ENCODE measurements around the gene GIT1.

Gene GIT1

DNA sequence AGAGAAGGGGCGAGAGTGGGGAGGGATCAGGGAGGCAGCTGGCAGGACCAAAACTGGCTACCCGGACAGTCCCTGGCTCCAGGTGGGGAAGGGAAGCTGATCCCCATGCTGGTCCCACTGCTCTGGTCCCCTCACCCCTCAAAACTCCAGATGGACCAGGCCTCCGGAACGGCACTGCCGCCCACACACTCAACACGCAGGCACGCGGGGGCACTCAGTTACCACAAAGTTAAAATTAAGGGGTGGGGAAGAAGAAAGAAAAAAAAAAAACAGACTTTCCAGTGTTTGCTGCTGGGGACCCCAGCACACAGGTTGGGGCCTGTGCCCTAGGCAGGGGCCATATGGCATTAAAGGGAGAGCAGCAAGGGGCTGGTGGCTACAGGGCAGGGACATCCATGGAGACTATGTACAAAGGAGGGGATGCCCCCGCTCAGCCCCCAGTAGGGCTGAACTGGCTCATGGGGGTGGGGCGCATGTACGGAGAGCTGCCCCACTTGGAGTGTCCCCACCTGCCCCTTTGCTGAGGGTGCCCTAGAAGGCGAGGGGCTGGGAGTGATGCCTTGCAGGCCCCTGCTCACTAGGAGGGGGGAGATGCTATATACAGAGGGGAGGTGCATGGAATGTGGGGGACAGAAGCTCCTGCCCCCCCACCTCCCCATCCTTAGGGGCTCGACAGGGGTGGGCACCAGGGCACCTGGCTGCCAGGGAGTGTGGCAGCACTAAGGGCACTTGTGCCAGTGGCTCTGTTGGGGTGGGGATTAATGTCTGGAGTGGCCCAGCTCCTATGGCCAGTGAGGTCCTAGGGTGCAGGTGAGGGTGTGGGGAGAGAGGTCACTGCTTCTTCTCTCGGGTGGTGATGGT is 15.3 kb downstream of the GIT1 start:
- H3K9me3 ChIP-seq (ENCODE audit: insufficient read depth, low read depth, low read length), result no peaks in the 10 kb centered on the region
- peaks cover 29% of the 10 kb centered on the region for H3K27me3 ChIP-seq (ENCODE audit: insufficient read depth, low read length)
- 0 out of 2 replicates have a peak, but pooled peaks cover 6% of the 10 kb centered on the region for H3K4me1 ChIP-seq (ENCODE audit: insufficient read depth, low read length)
- no peak overlapping the region for H3K9ac ChIP-seq (ENCODE audit: low read depth, low read length)
- H3K27ac ChIP-seq (ENCODE audit: low read length), result no peak overlapping the region
- H3K36me3 ChIP-seq (ENCODE audit: insufficient read depth, low read depth, low read length), result peaks cover 44% of the 10 kb centered on the region
- H3K4me3 ChIP-seq (ENCODE audit: low read length), result no peak overlapping the region

GRCh38 chr17:29573558-29573869 is 15.9 kb downstream of the GIT1 start:
- Histone ChIP-seq H3K4me1 (ENCODE audit: insufficient read depth, low read length) (0 out of 2 replicates have a peak, but pooled peaks cover 7% of the 10 kb centered on the region), H3K9ac (ENCODE audit: low read depth, low read length) (no peak overlapping the region), H3K27ac (ENCODE audit: low read length) (no peak overlapping the region), H3K36me3 (ENCODE audit: insufficient read depth, low read depth, low read length) (peaks cover 41% of the 10 kb centered on the region), H3K4me3 (ENCODE audit: low read length) (no peak overlapping the region), H3K9me3 (ENCODE audit: insufficient read depth, low read depth, low read length) (no peaks in the 10 kb centered on the region), H3K27me3 (ENCODE audit: insufficient read depth, low read length) (peaks cover 33% of the 10 kb centered on the region)

DNA sequence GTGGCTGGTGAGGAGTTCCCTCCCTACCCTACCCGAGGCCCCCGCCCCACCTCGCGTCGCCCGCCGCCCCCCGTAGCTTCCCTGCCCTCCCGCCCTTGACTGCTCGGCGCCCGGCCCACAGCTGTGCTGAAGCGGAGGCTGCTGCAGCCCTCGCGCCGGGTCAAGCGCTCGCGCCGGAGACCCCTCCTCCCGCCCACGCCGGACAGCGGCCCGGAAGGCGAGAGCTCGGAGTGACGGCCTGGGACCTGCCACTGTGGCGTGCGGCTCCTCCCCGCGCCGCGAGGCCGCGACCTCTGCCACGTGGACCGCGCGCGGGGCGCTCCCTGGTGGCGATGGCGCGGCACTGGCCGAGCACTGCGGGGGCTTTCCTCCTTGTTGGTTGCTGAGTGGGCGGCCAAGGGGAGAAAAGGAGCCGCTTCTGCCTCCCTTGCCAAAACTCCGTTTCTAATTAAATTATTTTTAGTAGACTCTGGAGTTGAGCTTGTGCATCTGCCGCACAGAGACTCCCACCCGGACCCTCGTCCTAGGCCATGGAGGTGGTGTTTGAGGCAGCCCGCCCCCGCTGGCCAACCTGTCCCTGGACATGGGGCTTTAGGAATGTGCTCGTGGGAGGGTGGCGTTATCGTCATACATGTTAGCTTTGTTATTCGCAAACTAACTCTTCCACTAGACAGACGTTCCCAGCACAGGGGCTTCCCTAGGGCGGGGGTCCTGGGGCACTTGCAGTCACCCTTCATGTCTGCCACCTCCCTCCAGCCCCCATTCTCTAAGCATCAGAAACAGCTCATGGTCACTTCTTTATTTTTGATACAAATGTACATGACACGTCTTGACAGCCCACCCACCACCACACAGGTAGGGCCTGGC is 16.5 kb downstream of the GIT1 start:
- H3K4me3 ChIP-seq (ENCODE audit: low read length), result peak overlapping the region; percentile 38; the same call in 1 of the 2 replicates
- peaks cover 35% of the 10 kb centered on the region for H3K36me3 ChIP-seq (ENCODE audit: insufficient read depth, low read depth, low read length)
- H3K9ac ChIP-seq (ENCODE audit: low read depth, low read length), result no peak overlapping the region
- 0 out of 2 replicates have a peak, but pooled peaks cover 7% of the 10 kb centered on the region for H3K4me1 ChIP-seq (ENCODE audit: insufficient read depth, low read length)
- no peak overlapping the region for H3K27ac ChIP-seq (ENCODE audit: low read length)
- H3K9me3 ChIP-seq (ENCODE audit: insufficient read depth, low read depth, low read length), result no peaks in the 10 kb centered on the region
- H3K27me3 ChIP-seq (ENCODE audit: insufficient read depth, low read length), result peaks cover 37% of the 10 kb centered on the region

DNA sequence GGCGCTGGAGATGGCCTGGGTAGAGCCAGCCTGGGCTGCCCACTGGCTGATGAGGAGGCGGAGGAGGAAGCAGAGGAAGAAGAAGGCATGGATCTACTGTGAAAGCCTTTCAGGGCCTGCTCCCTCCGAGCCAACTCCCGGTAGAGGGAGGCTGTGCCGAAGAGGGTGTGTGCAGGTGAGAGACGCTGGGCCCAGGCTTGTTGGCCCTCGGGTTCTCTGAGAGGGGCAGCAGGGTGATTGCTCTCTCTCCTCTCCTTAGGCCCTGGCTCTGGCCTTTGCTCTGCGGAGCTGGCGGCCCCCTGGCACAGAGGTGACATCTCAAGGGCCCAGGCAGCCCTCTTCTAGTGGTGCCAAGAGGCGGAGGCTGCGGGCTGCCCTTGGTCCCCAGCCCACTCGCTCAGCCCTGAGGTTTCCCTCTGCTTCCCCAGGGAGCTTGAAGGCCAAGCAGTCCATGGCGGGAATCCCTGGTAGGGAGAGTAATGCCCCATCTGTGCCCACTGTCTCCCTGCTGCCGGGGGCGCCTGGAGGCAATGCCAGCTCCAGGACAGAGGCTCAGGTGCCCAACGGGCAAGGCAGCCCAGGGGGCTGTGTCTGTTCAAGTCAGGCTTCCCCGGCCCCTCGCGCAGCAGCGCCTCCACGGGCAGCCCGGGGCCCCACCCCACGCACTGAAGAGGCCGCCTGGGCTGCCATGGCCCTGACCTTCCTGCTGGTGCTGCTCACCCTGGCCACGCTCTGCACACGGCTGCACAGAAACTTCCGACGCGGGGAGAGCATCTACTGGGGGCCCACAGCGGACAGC is 17.4 kb downstream of the GIT1 start:
- Histone ChIP-seq H3K4me3 (ENCODE audit: low read length) (peak overlapping the region; percentile 38; the same call in 1 of the 2 replicates), H3K4me1 (ENCODE audit: insufficient read depth, low read length) (0 out of 2 replicates have a peak, but pooled peaks cover 7% of the 10 kb centered on the region), H3K27me3 (ENCODE audit: insufficient read depth, low read length) (peaks cover 45% of the 10 kb centered on the region), H3K9ac (ENCODE audit: low read depth, low read length) (no peak overlapping the region), H3K36me3 (ENCODE audit: insufficient read depth, low read depth, low read length) (peaks cover 27% of the 10 kb centered on the region), H3K27ac (ENCODE audit: low read length) (no peak overlapping the region), H3K9me3 (ENCODE audit: insufficient read depth, low read depth, low read length) (no peaks in the 10 kb centered on the region)

DNA sequence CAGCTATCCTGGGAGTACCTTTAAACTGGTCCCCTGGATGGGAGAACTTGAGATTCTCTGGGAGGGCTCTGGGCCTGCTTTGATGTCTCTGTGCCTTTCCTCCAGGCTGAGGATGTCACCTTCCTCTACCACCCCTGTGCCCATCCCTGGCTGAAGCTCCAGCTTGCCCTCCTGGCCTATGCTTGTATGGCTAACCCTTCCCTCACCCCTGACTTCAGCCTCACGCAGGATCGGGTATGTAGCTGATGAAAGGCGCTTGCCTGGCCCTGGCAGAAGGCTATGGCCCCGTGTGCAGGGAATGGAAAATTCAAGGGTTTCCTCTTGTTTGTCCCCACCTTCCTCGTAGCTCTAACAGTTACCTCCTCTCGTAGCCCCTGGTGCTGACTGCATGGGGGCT is 18.0 kb downstream of the GIT1 start:
- Histone ChIP-seq H3K9me3 (ENCODE audit: insufficient read depth, low read depth, low read length) (no peaks in the 10 kb centered on the region), H3K9ac (ENCODE audit: low read depth, low read length) (no peak overlapping the region), H3K4me3 (ENCODE audit: low read length) (no peak overlapping the region), H3K4me1 (ENCODE audit: insufficient read depth, low read length) (0 out of 2 replicates have a peak, but pooled peaks cover 7% of the 10 kb centered on the region), H3K27me3 (ENCODE audit: insufficient read depth, low read length) (peaks cover 51% of the 10 kb centered on the region), H3K27ac (ENCODE audit: low read length) (no peak overlapping the region), H3K36me3 (ENCODE audit: insufficient read depth, low read depth, low read length) (peaks cover 22% of the 10 kb centered on the region)

GRCh38 chr17:29570521-29570920 is 18.9 kb downstream of the GIT1 start:
- peaks cover 61% of the 10 kb centered on the region for H3K27me3 ChIP-seq (ENCODE audit: insufficient read depth, low read length)
- H3K9me3 ChIP-seq (ENCODE audit: insufficient read depth, low read depth, low read length), result no peaks in the 10 kb centered on the region
- peaks cover 13% of the 10 kb centered on the region for H3K36me3 ChIP-seq (ENCODE audit: insufficient read depth, low read depth, low read length)
- H3K4me3 ChIP-seq (ENCODE audit: low read length), result no peak overlapping the region
- H3K9ac ChIP-seq (ENCODE audit: low read depth, low read length), result no peak overlapping the region
- peaks cover 10% of the 10 kb centered on the region; the same call in 1 of the 2 replicates for H3K4me1 ChIP-seq (ENCODE audit: insufficient read depth, low read length)
- H3K27ac ChIP-seq (ENCODE audit: low read length), result no peak overlapping the region

DNA sequence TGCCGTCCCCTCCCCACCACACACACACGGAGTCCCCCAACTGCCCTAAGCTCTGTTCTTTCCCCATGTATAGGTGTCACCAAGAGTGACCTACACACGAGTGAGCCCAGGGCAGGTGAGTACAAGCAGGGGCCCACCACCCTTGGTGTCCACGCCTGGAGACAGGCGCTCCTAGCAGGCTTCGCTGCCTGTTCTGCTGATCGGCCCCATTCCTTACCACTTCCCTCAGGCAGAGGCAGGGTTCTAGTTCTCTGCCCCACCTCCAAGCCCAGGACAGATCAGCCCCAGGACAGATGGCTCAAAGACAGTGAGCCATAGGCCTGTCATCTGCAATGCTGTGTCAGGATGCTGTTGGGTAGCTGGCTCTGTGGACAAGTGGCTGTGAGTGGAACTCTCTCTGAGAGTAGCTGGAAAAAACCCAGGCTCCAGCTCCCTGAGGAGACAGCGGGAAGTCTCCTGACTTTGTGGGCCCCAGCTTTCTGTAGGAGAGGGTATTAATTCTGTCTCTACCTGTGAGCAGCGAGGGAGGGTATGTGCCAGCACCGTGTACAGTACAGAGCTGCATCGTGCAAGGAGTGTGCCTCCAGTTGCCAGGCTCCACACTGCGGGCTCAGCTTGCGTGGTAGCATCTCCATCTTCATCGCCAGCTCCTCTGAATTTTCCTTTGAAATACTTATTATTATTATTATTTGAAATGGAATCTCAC is 20.1 kb downstream of the GIT1 start:
- no peaks in the 10 kb centered on the region for H3K9me3 ChIP-seq (ENCODE audit: insufficient read depth, low read depth, low read length)
- H3K27ac ChIP-seq (ENCODE audit: low read length), result no peak overlapping the region
- peaks cover 3% of the 10 kb centered on the region for H3K36me3 ChIP-seq (ENCODE audit: insufficient read depth, low read depth, low read length)
- peak overlapping the region; percentile 87 for H3K4me3 ChIP-seq (ENCODE audit: low read length)
- peaks cover 13% of the 10 kb centered on the region; the same call in 1 of the 2 replicates for H3K4me1 ChIP-seq (ENCODE audit: insufficient read depth, low read length)
- H3K9ac ChIP-seq (ENCODE audit: low read depth, low read length), result peak overlapping the region; percentile 79; the same call in 1 of the 2 replicates
- H3K27me3 ChIP-seq (ENCODE audit: insufficient read depth, low read length), result peaks cover 72% of the 10 kb centered on the region

DNA sequence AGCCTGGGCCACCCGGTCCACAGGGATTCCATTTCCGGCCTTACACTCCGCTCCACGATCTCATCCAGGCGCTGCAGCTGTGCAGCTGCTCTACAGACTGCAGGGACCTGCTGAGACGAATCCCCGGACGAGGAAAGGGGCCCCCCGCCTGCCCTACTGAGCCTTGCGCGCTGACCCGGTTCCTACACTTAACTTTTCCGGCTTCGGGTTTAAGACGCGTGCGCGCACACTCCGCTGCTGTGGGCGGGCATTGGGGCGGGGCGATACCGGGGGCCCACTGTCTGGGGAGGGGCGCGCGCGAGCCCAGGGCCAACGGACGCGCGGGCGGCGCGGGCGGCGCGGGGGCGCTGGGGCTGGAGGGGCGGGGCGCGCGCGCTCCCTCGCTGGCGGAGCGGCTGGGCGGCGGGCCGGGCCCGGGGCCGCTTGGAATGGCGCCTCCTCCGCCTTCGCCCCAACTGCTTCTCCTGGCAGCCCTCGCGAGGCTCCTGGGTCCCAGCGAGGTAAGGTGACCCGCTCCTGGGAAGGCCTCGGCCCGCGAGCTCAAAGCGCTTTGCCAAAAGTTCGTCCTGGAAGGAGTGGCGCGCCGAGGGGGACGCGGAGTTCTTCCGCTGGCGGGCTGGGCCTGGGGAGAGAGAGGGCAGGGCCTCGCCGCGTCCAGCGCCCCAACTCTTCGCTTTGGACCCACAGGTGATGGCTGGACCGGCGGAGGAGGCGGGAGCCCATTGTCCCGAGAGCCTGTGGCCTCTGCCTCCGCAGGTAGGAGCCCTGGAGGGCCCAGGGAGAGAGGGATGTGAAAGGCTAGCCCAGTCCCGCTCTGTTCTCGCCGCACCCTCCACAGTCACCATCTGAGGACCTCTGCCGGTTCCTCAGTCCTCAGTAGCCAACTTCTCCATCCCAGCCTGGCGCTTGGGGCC is 20.9 kb downstream of the GIT1 start, which contains the start of gene TP53I13:
TSS of gene TP53I13 (plus strand) at position 371 of the 914 bp plus-strand sequence. CDS start at position 429, 58 bp downstream.
- H3K27ac ChIP-seq (ENCODE audit: low read length), result no peak within 1 kb of the TSS
- H3K9ac ChIP-seq (ENCODE audit: low read depth, low read length), result peak within 1 kb of the TSS; percentile 79
- H3K9me3 ChIP-seq (ENCODE audit: insufficient read depth, low read depth, low read length), result no peaks in the 10 kb centered on the region
- H3K4me3 ChIP-seq (ENCODE audit: low read length), result peak within 1 kb of the TSS; percentile 87
- peaks cover 78% of the 10 kb centered on the region for H3K27me3 ChIP-seq (ENCODE audit: insufficient read depth, low read length)
- no peaks in the 10 kb centered on the region for H3K36me3 ChIP-seq (ENCODE audit: insufficient read depth, low read depth, low read length)
- H3K4me1 ChIP-seq (ENCODE audit: insufficient read depth, low read length), result peaks cover 13% of the 10 kb centered on the region; the same call in 1 of the 2 replicates

- Histone ChIP-seq H3K36me3 (ENCODE audit: insufficient read depth, low read depth, low read length) (no peaks in the 10 kb centered on the region), H3K27me3 (ENCODE audit: insufficient read depth, low read length) (peaks cover 78% of the 10 kb centered on the region), H3K9me3 (ENCODE audit: insufficient read depth, low read depth, low read length) (no peaks in the 10 kb centered on the region), H3K4me3 (ENCODE audit: low read length) (peak overlapping the region; percentile 86), H3K27ac (ENCODE audit: low read length) (no peak overlapping the region), H3K9ac (ENCODE audit: low read depth, low read length) (peak overlapping the region; percentile 67; the same call in 1 of the 2 replicates), H3K4me1 (ENCODE audit: insufficient read depth, low read length) (peaks cover 13% of the 10 kb centered on the region; the same call in 1 of the 2 replicates)
Measured at GRCh38 chr17:29567554-29568330, 21.7 kb downstream of the GIT1 start.

Measured in iPS-20b (cell line).